ENCODE data around the gene ZNF678. TPM values are rescaled to one million over a fixed set of nuclear protein-coding genes. Genes with fewer than 3 reads are reported as not detected.

ZNF678 gene
- total RNA-seq = 5.4 and 7.1 TPM in 2 replicates

- DNase-seq (ENCODE audit: low read depth) = peak; percentile 61
- TF ChIP-seq CTCF (conservative IDR thresholded peaks at IDR 0.05; ENCODE audit: low read depth, low read length) = no peak
- peak within 1 kb of the TSS; percentile 83 for H3K4me3 ChIP-seq (ENCODE audit: low read depth, low read length)
Observed at GRCh38 chr1:227563324-227564201, at the start of gene ZNF678. TSS of gene ZNF678 (plus strand) at chr1:227563556. CDS start at chr1:227650992, 87,436 bp downstream.

GRCh38 chr1:227518876-227519275 is 44.5 kb upstream of the ZNF678 start:
- DNase-seq (ENCODE audit: low read depth) = no peak
- H3K4me3 ChIP-seq (ENCODE audit: low read depth, low read length) = no peak overlapping the region
- no peak for TF ChIP-seq CTCF (conservative IDR thresholded peaks at IDR 0.05; ENCODE audit: low read depth, low read length)

GRCh38 chr1:227521782-227522181 is 41.6 kb upstream of the ZNF678 start:
- no peak for DNase-seq (ENCODE audit: low read depth)
- no peak overlapping the region for H3K4me3 ChIP-seq (ENCODE audit: low read depth, low read length)
- TF ChIP-seq CTCF (conservative IDR thresholded peaks at IDR 0.05; ENCODE audit: low read depth, low read length) = no peak

GRCh38 chr1:227526524-227526923 is 36.8 kb upstream of the ZNF678 start:
- DNase-seq (ENCODE audit: low read depth) = no peak
- no peak for TF ChIP-seq CTCF (conservative IDR thresholded peaks at IDR 0.05; ENCODE audit: low read depth, low read length)

GRCh38 chr1:227532019-227532619 is 31.2 kb upstream of the ZNF678 start:
- no peak for TF ChIP-seq CTCF (conservative IDR thresholded peaks at IDR 0.05; ENCODE audit: low read depth, low read length)
- no peak for DNase-seq (ENCODE audit: low read depth)
- H3K4me3 ChIP-seq (ENCODE audit: low read depth, low read length) = no peak overlapping the region

More at GRCh38 chr1:227526524-227526923, 36.8 kb upstream of the ZNF678 start:
- no peak overlapping the region for H3K4me3 ChIP-seq (ENCODE audit: low read depth, low read length)

- TF ChIP-seq CTCF (conservative IDR thresholded peaks at IDR 0.05; ENCODE audit: low read depth, low read length) = no peak
- no peak overlapping the region for H3K4me3 ChIP-seq (ENCODE audit: low read depth, low read length)
- DNase-seq (ENCODE audit: low read depth) = no peak
Observed at GRCh38 chr1:227540170-227541098, 22.9 kb upstream of the ZNF678 start.
